ENCODE data around the gene FAM174C. TPM values are rescaled to one million over a fixed set of nuclear protein-coding genes. Genes with fewer than 3 reads are reported as not detected.

The FAM174C gene
- 156 and 183 TPM in 2 replicates for total RNA-seq (2014; rRNA removed; shearing (Covaris generic))

DNA sequence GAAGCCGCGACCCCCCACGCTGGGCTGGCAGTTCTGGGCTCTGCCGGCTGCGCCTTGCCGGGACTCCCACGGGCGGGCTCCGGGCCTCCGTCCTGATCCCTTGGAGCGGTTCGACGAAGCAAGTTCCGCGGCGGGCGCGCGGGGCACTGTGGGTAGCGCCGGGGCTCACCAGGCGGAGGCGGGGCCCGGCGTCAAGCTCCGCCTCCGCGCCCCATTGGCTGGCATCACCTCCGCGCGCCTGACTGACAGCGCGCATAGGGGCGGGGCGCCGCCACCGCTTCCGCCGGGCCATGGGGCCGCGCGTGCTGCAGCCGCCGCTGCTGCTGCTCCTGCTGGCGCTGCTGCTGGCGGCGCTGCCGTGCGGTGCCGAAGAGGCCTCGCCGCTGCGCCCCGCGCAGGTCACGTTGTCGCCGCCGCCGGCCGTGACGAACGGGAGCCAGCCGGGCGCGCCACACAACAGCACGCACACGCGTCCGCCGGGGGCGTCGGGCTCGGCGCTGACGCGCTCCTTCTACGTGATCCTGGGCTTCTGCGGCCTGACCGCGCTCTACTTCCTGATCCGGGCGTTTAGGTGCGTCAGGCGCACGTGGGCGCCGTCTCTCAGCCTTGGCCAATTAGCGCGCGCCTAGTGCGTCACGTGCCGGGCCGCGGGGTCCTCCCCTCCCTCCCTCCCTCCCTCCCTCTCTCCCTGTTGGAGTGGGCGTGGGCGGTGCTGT lies at the start of gene FAM174C:
Gene FAM174C, plus strand, starts transcription at position 271 of the 716 bp plus-strand sequence. Its CDS starts 20 bp downstream, at position 291.
- peak; percentile 93 for DNase-seq (ENCODE audit: low spot score)

DNA sequence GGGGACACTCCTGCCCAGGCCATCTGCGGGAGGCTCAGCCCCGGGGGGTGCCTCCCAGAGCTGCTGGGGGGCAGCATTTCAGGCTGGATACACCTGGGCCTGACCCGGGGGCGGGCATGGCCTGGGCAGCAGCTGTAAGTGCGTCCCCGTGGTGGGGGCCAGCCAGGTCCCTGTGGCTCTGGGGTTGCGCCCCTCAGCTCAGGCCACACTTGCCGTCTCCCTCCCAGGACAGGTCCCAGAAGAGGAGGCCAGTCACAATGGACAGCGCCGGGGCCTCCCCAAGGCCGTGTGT lies 49.2 kb upstream of the FAM174C start:
- no peak for DNase-seq (ENCODE audit: low spot score)

- DNase-seq (ENCODE audit: low spot score): no peak
Measured at GRCh38 chr19:1226522-1227303, 48.6 kb upstream of the FAM174C start.

- peak; percentile 77 for DNase-seq (ENCODE audit: low spot score)
Measured at GRCh38 chr19:1227304-1228054, 47.9 kb upstream of the FAM174C start.

GRCh38 chr19:1228161-1228957 lies 47.0 kb upstream of the FAM174C start:
- DNase-seq (ENCODE audit: low spot score): no peak

GRCh38 chr19:1229056-1229923 lies 46.0 kb upstream of the FAM174C start:
- DNase-seq (ENCODE audit: low spot score): no peak

GRCh38 chr19:1229924-1230782 lies 45.2 kb upstream of the FAM174C start:
- DNase-seq (ENCODE audit: low spot score): no peak

DNA sequence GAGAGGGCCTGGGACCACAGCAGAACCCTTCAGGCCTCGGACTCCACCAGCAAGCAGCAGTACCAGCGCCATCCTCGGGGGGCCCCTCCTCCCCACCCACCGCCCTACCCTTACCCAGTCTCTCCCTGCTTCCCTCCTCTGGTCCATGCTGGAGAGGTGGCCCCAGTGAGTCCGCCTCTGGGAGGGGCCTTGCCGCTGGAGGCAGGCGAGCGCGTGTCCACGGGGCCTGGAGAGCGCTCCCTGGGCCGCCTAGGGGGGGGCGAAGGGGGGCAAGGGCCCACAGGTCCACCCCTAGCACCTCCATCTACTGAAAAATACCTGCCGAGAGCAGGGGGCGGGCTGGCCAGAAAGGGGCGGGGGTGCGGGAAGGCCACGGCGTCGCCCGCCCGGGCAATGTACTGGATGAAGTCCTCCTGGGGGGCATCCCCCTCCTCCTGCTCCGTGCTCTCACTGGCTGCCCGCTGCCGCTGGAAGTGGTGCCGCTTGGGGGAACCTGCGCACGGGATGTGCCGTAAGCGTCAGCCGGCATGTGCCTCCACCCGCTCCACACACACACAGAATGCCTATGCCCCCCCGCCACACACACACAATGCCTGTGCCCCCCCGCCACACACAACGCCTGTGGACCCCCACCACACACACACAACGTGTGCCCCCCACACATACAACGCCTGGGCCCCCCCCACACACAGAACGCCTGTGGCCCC lies 44.4 kb upstream of the FAM174C start:
- DNase-seq (ENCODE audit: low spot score): no peak

DNA sequence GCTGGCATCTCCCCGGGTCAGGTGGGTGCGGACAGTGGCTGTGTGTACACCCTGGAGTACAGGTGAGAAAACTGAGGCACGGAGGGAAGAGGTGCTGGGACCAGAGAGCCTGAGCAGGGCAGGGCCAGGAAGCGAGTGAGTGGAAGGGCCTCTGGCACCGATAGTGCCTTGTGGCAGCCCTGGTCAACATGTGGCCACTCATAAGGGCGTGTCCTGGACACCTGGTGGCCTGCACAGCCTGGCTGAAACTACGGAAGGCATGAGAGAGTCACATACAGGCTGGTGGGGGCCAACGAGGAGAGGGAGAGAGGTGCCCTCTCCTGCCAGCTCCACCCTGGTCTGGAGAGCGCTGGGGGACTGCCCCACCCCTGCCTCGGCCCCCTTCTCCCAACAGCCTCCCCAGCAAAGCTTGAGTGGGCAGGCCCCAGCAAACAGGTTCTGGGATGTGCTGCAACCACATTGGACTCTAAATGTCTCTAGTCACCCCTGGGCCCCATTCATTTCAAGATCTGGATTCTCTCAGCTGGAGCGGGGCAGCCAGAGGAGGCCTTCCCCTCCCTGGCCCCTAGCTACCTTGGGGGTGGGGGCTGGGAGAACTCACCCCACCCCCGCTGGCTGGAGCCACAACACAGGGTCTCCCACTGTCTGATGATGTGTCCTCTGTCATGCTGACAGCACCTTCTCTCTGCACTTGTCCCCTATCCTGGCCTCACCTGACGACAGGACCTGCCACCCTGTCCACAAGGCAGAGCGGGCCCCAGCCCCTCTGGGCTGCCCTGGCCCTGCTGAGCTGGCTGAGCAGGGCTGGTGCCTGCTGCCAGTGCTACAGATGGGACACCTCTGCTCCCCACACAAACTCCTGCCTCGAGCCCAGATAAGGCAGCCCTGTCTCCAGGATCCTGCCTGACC lies 43.3 kb upstream of the FAM174C start:
- DNase-seq (ENCODE audit: low spot score): peak; percentile 69

GRCh38 chr19:1232652-1233072 lies 42.7 kb upstream of the FAM174C start:
- DNase-seq (ENCODE audit: low spot score): peak; percentile 45

GRCh38 chr19:1233115-1233667 lies 42.1 kb upstream of the FAM174C start:
- DNase-seq (ENCODE audit: low spot score): peak; percentile 42

- DNase-seq (ENCODE audit: low spot score): no peak
Measured at GRCh38 chr19:1234051-1234954, 41.0 kb upstream of the FAM174C start.

GRCh38 chr19:1234955-1235380 lies 40.4 kb upstream of the FAM174C start:
- DNase-seq (ENCODE audit: low spot score): no peak

GRCh38 chr19:1235625-1236538 lies 39.4 kb upstream of the FAM174C start:
- DNase-seq (ENCODE audit: low spot score): peak; percentile 1

DNA sequence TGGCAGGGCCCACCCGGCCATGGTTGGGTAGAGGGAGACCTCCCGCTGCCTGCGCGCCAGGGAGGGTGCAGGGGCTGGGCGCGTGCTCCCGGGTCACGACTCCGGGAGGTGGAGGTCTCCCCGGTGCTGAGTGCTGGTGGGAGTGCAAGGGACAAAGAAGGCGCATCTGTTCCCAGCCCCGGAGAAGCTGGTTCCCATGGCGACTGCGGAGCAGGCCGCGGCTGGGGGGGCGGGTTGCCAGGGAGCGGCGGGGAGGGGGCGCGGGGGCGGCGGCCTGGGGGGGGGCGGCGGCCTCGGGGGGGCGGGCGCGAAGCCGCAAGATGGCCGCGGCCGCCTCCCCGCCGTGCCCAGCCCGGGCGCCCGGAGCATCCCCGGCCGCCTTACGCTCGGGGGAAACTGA lies 38.8 kb upstream of the FAM174C start:
- no peak for DNase-seq (ENCODE audit: low spot score)
